CD4-positive, alpha-beta T cell treated with Interleukin-17A for 4 hours (primary cell): Measurements from ENCODE around the gene GALNT9.
"Not testable (repeated sequence)": the region's sequence is repeated elsewhere in the genome, so short reads cannot be mapped to it uniquely, and the experiment has no call there.

Experiments
- DNase-seq: peaks from one replicate; pipeline ENCODE4 v3.0.0-alpha.2; 2020; ENCODE audit warnings: mixed read lengths

Gene GALNT9

GRCh38 chr12:132228476-132229192, 100.8 kb downstream of the GALNT9 start:
- DNase-seq, result no peak

DNA sequence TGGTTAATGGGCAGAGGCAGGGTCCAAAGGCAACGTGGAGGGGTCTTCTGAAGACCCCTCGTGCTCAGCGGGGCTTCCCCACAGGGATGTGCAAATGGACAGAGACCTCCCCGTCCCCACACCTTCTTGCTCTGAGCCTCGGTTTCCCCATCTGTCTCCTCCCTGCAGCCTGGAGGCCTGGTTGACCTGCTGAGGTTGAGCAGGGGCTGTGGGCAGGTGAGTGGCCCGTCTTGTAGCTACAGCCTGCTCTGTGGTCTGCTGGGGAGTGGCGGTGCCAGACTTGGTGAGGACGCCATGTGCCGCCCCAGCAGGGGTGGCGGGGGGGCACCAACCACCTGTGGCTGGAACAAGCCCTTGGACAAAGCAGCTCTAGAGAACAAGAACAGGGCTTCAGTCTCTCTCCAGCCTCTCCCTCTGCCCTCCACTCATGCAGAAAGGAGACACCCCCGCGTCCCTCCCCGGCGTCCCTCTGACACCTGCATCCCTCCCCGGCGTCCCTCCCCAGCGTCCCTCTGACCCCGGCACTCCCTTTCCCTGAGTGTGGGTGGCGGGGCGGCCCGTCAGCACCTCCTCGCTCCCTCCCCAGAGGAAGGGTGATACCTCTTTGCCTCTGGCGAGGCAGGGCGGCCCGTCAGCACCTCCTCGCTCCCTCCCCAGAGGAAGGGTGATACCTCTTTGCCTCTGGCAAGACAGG, 101.5 kb downstream of the GALNT9 start:
- no peak for DNase-seq

- no peak for DNase-seq
Measured at GRCh38 chr12:132227118-132227517, 102.3 kb downstream of the GALNT9 start.

GRCh38 chr12:132226604-132227003, 102.8 kb downstream of the GALNT9 start:
- DNase-seq, result no peak

- no peak for DNase-seq
Measured at GRCh38 chr12:132225214-132225613, 104.2 kb downstream of the GALNT9 start.

DNA sequence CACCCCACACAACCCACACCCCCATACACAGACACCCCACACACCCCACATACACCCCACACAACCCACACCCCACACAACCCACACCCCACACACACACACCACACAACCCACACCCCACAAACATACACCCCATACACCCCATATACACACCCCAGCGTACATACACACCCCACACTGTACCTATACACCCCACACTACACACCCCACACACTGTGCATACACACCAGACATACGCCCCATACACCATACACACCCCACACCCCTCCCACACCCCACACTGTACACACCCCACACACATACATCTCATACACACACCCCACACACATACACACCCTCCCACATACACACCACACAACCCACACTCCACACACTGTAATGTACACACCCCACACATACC, 104.9 kb downstream of the GALNT9 start:
- DNase-seq, result no peak

DNA sequence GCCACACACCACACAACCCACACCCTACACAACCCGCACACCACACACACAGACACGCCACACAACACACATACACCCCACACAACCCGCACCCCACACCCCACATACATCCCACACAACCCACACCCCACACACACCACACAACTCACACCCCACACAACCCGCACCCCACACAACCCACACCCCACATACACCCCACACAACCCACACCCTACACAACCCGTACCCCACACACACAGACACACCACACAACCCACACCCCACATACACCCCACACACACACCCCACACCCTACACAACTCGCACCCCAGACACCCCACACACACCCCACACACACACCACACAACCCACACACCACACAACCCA, 106.6 kb downstream of the GALNT9 start:
- no peak for DNase-seq

DNA sequence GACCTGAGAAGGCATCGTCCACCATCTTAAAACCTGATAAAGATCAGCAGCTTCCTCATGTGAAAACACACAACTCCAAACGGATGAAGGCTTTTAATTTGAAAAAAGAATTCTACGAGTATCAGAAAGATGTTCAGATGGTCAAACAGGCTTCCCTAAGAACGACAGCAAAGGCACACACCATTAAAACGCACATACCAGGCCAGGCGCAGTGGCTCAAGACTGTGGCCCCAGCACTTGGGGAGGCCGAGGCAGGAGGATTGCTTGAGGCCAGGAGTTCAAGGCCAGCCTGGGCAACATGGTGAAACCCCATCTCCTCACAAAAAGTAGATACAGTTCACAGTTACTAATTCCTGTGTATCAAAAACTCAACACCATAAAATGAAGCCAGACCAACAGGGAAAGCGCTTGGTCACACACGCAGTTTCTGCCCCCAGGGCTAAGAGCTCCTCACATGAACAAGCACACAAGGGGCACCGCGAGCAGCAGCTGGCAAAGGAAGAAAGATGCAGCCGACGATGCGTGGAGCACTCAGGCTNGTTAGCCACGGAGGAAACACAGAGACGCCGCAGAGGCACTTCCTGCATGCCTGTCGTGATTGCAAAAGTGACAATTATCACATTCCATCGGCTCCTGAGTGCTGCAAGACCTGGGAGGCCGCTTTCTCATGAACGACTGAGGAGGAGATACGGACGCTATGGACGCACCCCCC, 107.1 kb downstream of the GALNT9 start:
- DNase-seq, result peak; percentile 70

DNA sequence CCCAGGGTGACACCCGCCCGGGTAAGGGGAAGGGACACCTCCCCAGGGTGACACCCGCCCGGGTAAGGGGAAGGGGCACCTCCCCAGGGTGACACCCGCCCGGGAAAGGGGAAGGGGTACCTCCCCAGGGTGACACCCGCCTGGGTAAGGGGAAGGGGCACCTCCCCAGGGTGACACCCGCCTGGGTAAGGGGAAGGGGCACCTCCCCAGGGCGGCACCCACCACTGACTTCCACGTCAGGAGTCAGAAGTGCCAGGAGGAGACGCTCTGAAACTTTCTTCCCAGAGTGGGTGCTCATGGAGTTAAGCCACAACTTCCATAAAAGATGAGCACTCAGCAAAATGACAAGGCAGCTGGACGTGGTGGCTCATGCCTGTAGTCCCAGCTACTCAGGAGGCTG, 109.6 kb downstream of the GALNT9 start:
- DNase-seq, result not testable (repeated sequence)

GRCh38 chr12:132219323-132219722, 110.1 kb downstream of the GALNT9 start:
- DNase-seq, result no peak

- peak; percentile 68 for DNase-seq
Measured at GRCh38 chr12:132218915-132219314, 110.5 kb downstream of the GALNT9 start.

DNA sequence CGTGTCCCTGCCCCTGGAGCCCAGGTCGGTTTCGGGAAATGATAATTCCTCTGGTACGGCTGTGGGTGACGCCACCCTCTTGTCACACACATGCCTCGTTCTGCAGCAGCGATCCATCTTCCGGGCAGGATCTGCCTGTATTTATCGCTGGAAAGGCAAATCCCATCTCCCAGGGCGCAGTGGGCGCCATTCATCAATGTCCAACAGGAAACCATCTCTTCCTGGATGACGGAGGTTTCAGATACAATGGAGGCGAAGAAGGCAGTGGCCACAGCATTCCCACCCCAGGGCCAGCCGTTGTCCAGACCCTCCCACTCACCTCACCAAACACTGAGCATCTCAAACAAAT, 110.9 kb downstream of the GALNT9 start:
- no peak for DNase-seq

- no peak for DNase-seq
Measured at GRCh38 chr12:132217800-132218526, 111.4 kb downstream of the GALNT9 start.

DNA sequence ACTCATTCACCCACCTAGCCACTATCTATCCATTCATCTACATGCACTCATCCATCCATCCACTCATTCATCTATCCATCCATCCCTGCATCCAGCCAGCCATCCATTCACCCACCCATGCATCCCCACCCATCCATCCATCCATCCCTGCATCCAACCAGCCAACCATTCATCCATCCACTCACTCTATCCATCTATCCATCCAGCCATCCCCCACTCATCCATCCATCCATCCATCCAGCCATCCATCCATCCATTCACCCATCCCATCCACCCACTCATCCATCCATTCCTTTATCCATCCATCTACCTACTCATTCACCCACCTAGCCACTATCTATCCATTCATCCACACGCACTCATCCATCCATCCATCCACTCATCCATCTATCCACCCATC, 112.0 kb downstream of the GALNT9 start:
- no peak for DNase-seq

DNA sequence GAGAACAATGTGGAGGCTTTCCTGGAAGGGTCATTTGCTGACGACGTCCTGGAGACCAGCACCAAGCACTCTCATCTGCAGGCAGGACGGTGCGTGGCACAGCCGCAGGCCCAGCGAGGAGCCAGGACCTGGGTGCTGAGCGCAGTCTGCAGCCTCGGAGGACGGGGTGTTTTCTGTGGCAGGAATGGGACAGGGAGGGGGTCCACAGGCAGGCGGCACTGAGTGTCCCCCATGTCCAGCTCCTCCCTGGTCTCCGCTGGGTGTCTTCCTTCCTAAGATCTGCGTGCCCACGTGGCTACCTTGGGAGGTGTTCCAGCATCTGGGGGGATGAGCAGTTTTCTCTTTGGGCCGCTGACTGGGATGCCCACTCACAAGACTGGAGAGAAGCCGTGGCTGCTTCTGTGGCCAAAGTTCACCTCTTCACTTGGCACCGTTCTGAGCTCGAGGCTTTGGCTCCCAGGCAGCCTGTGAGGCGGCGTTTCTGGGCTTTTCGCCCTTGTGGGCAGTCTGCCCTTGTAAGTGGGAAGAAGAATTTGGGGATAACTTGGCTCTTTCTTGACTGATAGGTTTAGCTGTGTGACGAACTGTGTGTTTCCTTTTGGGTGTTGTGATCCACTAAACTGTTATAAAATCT, 112.9 kb downstream of the GALNT9 start:
- DNase-seq, result no peak

DNA sequence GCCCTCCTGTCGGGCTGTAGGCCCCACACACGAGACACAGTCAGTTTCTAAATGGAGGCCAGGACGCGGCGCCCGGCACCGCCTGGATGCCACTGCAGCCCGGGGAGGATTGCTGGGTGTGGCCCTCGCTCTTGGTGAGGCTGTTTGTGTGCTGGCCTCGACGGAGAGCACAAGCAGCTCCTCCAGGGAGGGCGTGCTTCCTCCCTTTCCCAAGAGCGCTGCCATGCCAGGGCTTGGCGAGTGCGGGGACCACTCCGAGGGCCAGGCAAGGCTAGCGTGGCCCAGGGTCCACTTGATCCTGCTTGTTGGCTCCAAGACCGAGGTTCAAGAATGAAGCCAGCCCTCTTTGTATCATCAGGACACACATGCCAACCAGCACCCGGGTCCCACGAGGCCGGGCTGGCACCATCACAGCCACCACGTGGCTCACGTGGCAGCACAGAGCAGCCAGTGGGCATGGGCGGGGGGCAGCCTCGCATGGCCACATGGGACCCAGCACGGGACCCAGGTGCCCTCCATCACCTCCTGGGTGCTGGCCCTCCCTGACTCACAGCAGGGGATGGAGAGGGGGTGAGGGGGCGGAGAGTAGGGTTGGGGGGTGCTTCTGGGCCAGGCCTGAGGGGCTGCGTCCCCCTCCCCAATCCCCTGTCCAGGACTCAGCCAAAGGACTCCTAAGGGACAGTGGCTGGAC, 113.9 kb downstream of the GALNT9 start:
- no peak for DNase-seq

GRCh38 chr12:132214891-132215290, 114.5 kb downstream of the GALNT9 start:
- DNase-seq, result no peak

- DNase-seq, result no peak
Measured at GRCh38 chr12:132214161-132214476, 115.3 kb downstream of the GALNT9 start.

DNA sequence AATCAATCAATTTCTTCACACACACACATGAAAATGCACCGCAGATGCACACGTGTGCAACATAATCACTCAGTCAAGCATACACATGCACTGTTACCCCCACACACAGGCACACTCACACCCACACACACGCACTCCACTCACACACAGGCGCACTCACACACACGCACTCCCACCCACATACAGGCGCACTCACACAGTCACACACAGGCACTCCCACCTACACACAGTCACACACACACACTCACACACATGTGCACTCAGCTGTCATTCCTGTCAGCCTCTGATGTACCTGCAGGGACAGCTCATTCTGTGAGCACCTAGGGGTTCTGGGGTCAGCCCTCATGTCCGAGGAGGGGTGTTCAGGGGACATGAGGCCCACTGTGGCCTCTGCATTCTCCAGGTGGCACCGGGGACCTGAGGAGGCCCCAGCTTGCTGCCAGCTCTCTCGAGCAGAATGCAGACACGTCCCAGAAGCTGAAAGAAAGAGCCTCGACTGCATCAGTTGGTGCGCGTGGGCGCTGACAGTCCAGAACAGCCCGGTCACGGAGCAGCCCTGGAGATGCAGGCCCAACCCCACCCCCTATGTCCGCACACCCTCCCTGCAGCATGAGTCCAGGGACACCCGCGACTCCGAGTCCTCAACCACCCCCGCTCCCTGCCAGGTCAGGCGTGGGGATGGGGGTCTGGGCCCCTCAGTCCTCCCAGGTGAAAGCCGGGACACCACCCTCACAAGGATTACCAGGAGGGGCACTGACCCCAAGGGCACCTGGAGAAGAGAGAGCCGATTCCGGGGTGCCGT, 115.8 kb downstream of the GALNT9 start:
- no peak for DNase-seq

DNA sequence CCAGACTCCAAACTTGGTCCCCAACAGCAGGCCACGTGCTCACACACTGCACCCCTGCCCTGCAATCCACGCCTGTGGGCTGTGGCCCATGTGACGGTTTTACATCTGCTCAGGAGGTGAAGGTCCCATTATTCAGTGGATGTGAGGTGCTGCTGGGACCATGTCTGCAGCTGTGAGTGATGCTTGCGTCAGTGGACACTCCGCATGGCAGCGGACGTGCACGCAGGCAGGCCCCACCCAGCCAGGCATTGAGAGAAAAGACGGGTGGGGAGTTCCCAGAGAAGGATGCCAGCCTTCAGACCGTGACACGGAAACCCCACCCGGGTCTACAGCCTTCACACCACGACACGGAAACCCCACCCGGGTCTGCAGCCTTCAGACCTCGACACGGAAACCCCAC, 117.6 kb downstream of the GALNT9 start:
- no peak for DNase-seq

DNA sequence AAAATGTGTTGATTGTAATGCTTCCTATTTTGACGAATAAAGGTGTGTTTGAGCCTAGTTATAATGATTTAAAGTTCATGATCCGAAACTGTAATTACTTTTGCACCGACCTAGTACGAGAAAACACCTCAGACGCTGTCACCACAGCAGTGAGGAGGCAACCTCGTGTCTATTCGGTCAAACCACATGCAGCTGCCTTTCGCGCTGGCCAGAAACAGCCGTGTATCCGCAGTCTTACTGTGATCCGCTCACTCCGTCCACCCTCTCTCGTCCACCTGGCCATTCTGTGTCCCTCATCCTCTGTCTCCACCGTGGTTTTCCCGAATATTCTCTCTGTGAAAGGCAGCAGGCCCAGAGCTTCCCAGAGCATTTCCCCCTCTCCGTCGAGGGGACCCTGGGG, 118.1 kb downstream of the GALNT9 start:
- DNase-seq, result no peak
